ENCODE measurements around the gene BTG4.

The BTG4 gene

GRCh38 chr11:111502611-111503010 is 9.6 kb downstream of the BTG4 start:
- no peaks in the 10 kb centered on the region for H4K20me1 ChIP-seq (ENCODE audit: insufficient read depth, low read length)
- DNase-seq (no peak), ATAC-seq (ENCODE audit: insufficient read depth, low read depth) (no peak)
- H3K4me2 ChIP-seq (ENCODE audit: insufficient read depth, low read length): no peak overlapping the region
- H3K36me3 ChIP-seq (ENCODE audit: insufficient read depth, low read length): no peaks in the 10 kb centered on the region
- no peak overlapping the region for H3K27ac ChIP-seq (ENCODE audit: low read length)
- no peak overlapping the region for H3K9ac ChIP-seq (ENCODE audit: low read depth, low read length)
- H3K4me3 ChIP-seq (ENCODE audit: low read depth in 1 of 2, low read length in 2 of 2): no peak overlapping the region
- TF ChIP-seq, protein P1, sequence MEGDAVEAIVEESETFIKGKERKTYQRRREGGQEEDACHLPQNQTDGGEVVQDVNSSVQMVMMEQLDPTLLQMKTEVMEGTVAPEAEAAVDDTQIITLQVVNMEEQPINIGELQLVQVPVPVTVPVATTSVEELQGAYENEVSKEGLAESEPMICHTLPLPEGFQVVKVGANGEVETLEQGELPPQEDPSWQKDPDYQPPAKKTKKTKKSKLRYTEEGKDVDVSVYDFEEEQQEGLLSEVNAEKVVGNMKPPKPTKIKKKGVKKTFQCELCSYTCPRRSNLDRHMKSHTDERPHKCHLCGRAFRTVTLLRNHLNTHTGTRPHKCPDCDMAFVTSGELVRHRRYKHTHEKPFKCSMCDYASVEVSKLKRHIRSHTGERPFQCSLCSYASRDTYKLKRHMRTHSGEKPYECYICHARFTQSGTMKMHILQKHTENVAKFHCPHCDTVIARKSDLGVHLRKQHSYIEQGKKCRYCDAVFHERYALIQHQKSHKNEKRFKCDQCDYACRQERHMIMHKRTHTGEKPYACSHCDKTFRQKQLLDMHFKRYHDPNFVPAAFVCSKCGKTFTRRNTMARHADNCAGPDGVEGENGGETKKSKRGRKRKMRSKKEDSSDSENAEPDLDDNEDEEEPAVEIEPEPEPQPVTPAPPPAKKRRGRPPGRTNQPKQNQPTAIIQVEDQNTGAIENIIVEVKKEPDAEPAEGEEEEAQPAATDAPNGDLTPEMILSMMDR (IDR thresholded peaks at IDR 0.05; ENCODE audit: borderline replicate concordance, extremely low read depth, low read length, poor library complexity, severe bottlenecking): no peak
- no peak for TF ChIP-seq EZH2 (IDR thresholded peaks at IDR 0.05; ENCODE audit: borderline replicate concordance, low read depth, low read length, severe bottlenecking)
- H3K27me3 ChIP-seq (ENCODE audit: insufficient read depth, low read length, poor library complexity): peaks cover 5% of the 10 kb centered on the region
- no peaks in the 10 kb centered on the region for H3K9me3 ChIP-seq (ENCODE audit: insufficient read depth, low read length, severe bottlenecking)
- no peak overlapping the region for H2AFZ ChIP-seq (ENCODE audit: low read depth, low read length)
- H3K79me2 ChIP-seq (ENCODE audit: insufficient read depth, low read length): no peaks in the 10 kb centered on the region
- H3K4me1 ChIP-seq (ENCODE audit: insufficient read depth, low read length): no peaks in the 10 kb centered on the region

DNA sequence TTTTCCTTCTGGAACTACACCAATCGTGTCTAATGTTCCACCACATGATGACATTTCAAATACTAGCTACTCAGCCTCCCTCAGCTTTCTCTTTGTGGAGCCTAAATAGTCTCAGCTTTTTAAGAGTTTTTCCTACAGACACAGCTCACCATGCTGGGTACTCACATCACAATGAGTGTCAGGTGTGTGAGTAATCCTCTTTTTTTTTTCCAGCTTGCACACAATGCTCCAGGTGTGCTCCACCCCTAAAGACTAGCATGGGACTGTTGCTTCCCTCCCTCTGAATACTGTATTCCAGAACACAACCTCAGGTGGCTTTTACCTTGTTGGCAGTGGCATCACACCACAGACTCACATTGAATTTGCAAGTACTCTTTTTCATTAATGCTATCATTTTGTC is 11.7 kb downstream of the BTG4 start:
- Histone ChIP-seq H3K79me2 (ENCODE audit: insufficient read depth, low read length) (no peaks in the 10 kb centered on the region), H3K9ac (ENCODE audit: low read depth, low read length) (no peak overlapping the region), H3K9me3 (ENCODE audit: insufficient read depth, low read length, severe bottlenecking) (no peaks in the 10 kb centered on the region), H3K4me3 (ENCODE audit: low read depth in 1 of 2, low read length in 2 of 2) (no peak overlapping the region), H3K27me3 (ENCODE audit: insufficient read depth, low read length, poor library complexity) (peaks cover 5% of the 10 kb centered on the region), H3K27ac (ENCODE audit: low read length) (no peak overlapping the region), H4K20me1 (ENCODE audit: insufficient read depth, low read length) (no peaks in the 10 kb centered on the region), H3K36me3 (ENCODE audit: insufficient read depth, low read length) (no peaks in the 10 kb centered on the region), H3K4me2 (ENCODE audit: insufficient read depth, low read length) (no peak overlapping the region), H3K4me1 (ENCODE audit: insufficient read depth, low read length) (no peaks in the 10 kb centered on the region), H2AFZ (ENCODE audit: low read depth, low read length) (no peak overlapping the region)
- DNase-seq: no peak
- TF ChIP-seq EZH2 (IDR thresholded peaks at IDR 0.05; ENCODE audit: borderline replicate concordance, low read depth, low read length, severe bottlenecking): no peak
- TF ChIP-seq, protein P1 (IDR thresholded peaks at IDR 0.05; ENCODE audit: borderline replicate concordance, extremely low read depth, low read length, poor library complexity, severe bottlenecking): no peak
- no peak for ATAC-seq (ENCODE audit: insufficient read depth, low read depth)

DNA sequence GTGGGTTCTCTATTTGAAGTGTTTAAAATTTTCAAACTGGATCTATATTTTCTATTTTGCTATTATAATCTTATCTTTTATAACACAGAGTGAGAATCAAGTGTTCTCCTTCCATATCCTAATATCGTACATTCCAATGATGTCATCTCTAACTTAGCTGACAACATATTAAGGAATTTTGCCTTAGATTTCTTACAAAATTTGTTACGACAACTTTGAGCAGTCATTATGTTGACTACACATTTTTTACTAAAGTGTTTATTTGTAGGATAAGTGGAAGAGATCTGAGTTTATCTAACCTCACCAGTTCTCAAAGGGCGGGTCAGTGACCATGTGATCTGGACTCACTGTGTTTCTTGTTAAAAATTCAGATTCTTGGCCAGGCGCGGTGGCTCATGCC is 12.7 kb downstream of the BTG4 start:
- no peak for DNase-seq

More for the DNA sequence above, 12.7 kb downstream of the BTG4 start:
- no peaks in the 10 kb centered on the region for H3K9me3 ChIP-seq (ENCODE audit: insufficient read depth, low read length, severe bottlenecking)
- no peak for ATAC-seq (ENCODE audit: insufficient read depth, low read depth)
- H3K4me2 ChIP-seq (ENCODE audit: insufficient read depth, low read length): no peak overlapping the region
- H3K27me3 ChIP-seq (ENCODE audit: insufficient read depth, low read length, poor library complexity): peaks cover 5% of the 10 kb centered on the region
- no peak overlapping the region for H2AFZ ChIP-seq (ENCODE audit: low read depth, low read length)
- H3K36me3 ChIP-seq (ENCODE audit: insufficient read depth, low read length): no peaks in the 10 kb centered on the region
- H3K79me2 ChIP-seq (ENCODE audit: insufficient read depth, low read length): no peaks in the 10 kb centered on the region
- H3K9ac ChIP-seq (ENCODE audit: low read depth, low read length): no peak overlapping the region
- no peak for TF ChIP-seq EZH2 (IDR thresholded peaks at IDR 0.05; ENCODE audit: borderline replicate concordance, low read depth, low read length, severe bottlenecking)
- TF ChIP-seq, protein P1 (IDR thresholded peaks at IDR 0.05; ENCODE audit: borderline replicate concordance, extremely low read depth, low read length, poor library complexity, severe bottlenecking): no peak
- H3K27ac ChIP-seq (ENCODE audit: low read length): no peak overlapping the region
- H4K20me1 ChIP-seq (ENCODE audit: insufficient read depth, low read length): no peaks in the 10 kb centered on the region
- H3K4me1 ChIP-seq (ENCODE audit: insufficient read depth, low read length): no peaks in the 10 kb centered on the region
- no peak overlapping the region for H3K4me3 ChIP-seq (ENCODE audit: low read depth in 1 of 2, low read length in 2 of 2)

All from DND-41 (cell line).